HG02571 (cell line): ENCODE data around the gene GRIA3.
"Not testable (repeated sequence)": the region's sequence is repeated elsewhere in the genome, so short reads cannot be mapped to it uniquely, and the experiment has no call there.

Source experiments
- ATAC-seq: cut with Tn5 transposase; IDR thresholded peaks from one replicate; pipeline ENCODE4 v1.9.1; 2021; ENCODE audit warnings: mild to moderate bottlenecking, moderate library complexity; ENCODE audit not compliant: unreplicated experiment

Gene GRIA3

GRCh38 chrX:123337886-123338639 is 154.0 kb downstream of the GRIA3 start:
- no peak for ATAC-seq

GRCh38 chrX:123339221-123339905 is 155.3 kb downstream of the GRIA3 start:
- ATAC-seq, result no peak

- no peak for ATAC-seq
Measured at GRCh38 chrX:123340696-123341095, 156.6 kb downstream of the GRIA3 start.

GRCh38 chrX:123348468-123348867 is 164.4 kb downstream of the GRIA3 start:
- no peak for ATAC-seq

GRCh38 chrX:123350226-123350625 is 166.1 kb downstream of the GRIA3 start:
- ATAC-seq, result no peak

GRCh38 chrX:123357941-123358340 is 173.9 kb downstream of the GRIA3 start:
- peak; percentile 94 for ATAC-seq

GRCh38 chrX:123358457-123358856 is 174.4 kb downstream of the GRIA3 start:
- ATAC-seq, result no peak

- ATAC-seq, result no peak
Measured at GRCh38 chrX:123361371-123361770, 177.3 kb downstream of the GRIA3 start.

GRCh38 chrX:123386196-123386595 is 202.1 kb downstream of the GRIA3 start:
- not testable (repeated sequence) for ATAC-seq

- no peak for ATAC-seq
Measured at GRCh38 chrX:123392921-123393320, 208.8 kb downstream of the GRIA3 start.

- ATAC-seq, result no peak
Measured at GRCh38 chrX:123399709-123400108, 215.6 kb downstream of the GRIA3 start.

- no peak for ATAC-seq
Measured at GRCh38 chrX:123405231-123405630, 221.2 kb downstream of the GRIA3 start.

- peak; percentile 42 for ATAC-seq
Measured at GRCh38 chrX:123408821-123409737, 225.0 kb downstream of the GRIA3 start.

- no peak for ATAC-seq
Measured at GRCh38 chrX:123422875-123423274, 238.8 kb downstream of the GRIA3 start.

GRCh38 chrX:123424546-123424945 is 240.5 kb downstream of the GRIA3 start:
- ATAC-seq, result peak; percentile 88

GRCh38 chrX:123425471-123425870 is 241.4 kb downstream of the GRIA3 start:
- ATAC-seq, result no peak

- no peak for ATAC-seq
Measured at GRCh38 chrX:123425904-123426303, 241.8 kb downstream of the GRIA3 start.

- ATAC-seq, result no peak
Measured at GRCh38 chrX:123432361-123433150, 248.5 kb downstream of the GRIA3 start.

- ATAC-seq, result no peak
Measured at GRCh38 chrX:123436512-123437136, 252.5 kb downstream of the GRIA3 start.

- ATAC-seq, result not testable (repeated sequence)
Measured at GRCh38 chrX:123439926-123440325, 255.8 kb downstream of the GRIA3 start.
